GM18858 (cell line): Measurements from ENCODE around the gene DDX55.
"Not testable (repeated sequence)": the region's sequence is repeated elsewhere in the genome, so short reads cannot be mapped to it uniquely, and the experiment has no call there.

ENCODE experiments used
- ATAC-seq: cut with Tn5 transposase; IDR thresholded peaks from one replicate; pipeline ENCODE4 v1.9.1; 2021; ENCODE audit not compliant: unreplicated experiment

The DDX55 gene

GRCh38 chr12:123601602-123602489, at the start of gene DDX55:
Gene DDX55 (plus strand): TSS chr12:123602099. CDS start chr12:123602149, 50 bp downstream.
- ATAC-seq: peak; percentile 69

GRCh38 chr12:123554136-123554535, 47.8 kb upstream of the DDX55 start:
- not testable (repeated sequence) for ATAC-seq

- not testable (repeated sequence) for ATAC-seq
Observed at GRCh38 chr12:123554843-123555242, 47.1 kb upstream of the DDX55 start.

GRCh38 chr12:123558487-123558886, 43.4 kb upstream of the DDX55 start:
- ATAC-seq: not testable (repeated sequence)

- no peak for ATAC-seq
Observed at GRCh38 chr12:123559468-123559867, 42.4 kb upstream of the DDX55 start.

- ATAC-seq: no peak
Observed at GRCh38 chr12:123571343-123571813, 30.5 kb upstream of the DDX55 start.

- ATAC-seq: no peak
Observed at GRCh38 chr12:123572391-123572790, 29.5 kb upstream of the DDX55 start.

- ATAC-seq: no peak
Observed at GRCh38 chr12:123573870-123574269, 28.0 kb upstream of the DDX55 start.

- no peak for ATAC-seq
Observed at GRCh38 chr12:123576611-123577010, 25.3 kb upstream of the DDX55 start.

GRCh38 chr12:123578243-123578642, 23.7 kb upstream of the DDX55 start:
- ATAC-seq: no peak

GRCh38 chr12:123578829-123579228, 23.1 kb upstream of the DDX55 start:
- ATAC-seq: not testable (repeated sequence)

- ATAC-seq: no peak
Observed at GRCh38 chr12:123580772-123581171, 21.1 kb upstream of the DDX55 start.

- ATAC-seq: no peak
Observed at GRCh38 chr12:123591702-123592481, 10.0 kb upstream of the DDX55 start.

GRCh38 chr12:123595729-123596128, 6.2 kb upstream of the DDX55 start:
- no peak for ATAC-seq

- ATAC-seq: no peak
Observed at GRCh38 chr12:123597100-123597499, 4.8 kb upstream of the DDX55 start.

- no peak for ATAC-seq
Observed at GRCh38 chr12:123598522-123598921, 3.4 kb upstream of the DDX55 start.

- ATAC-seq: no peak
Observed at GRCh38 chr12:123599310-123599709, 2.6 kb upstream of the DDX55 start.

- no peak for ATAC-seq
Observed at GRCh38 chr12:123599721-123600120, 2.2 kb upstream of the DDX55 start.

- ATAC-seq: no peak
Observed at GRCh38 chr12:123602651-123603195, 824 bp downstream of the DDX55 start.

- ATAC-seq: not testable (repeated sequence)
Observed at GRCh38 chr12:123603495-123603894, 1.6 kb downstream of the DDX55 start.

GRCh38 chr12:123607756-123608155, 5.9 kb downstream of the DDX55 start:
- no peak for ATAC-seq
